Mesenchymal stem cell (in vitro differentiated cells and primary cell): ENCODE results near the gene DYNLT4.

Source experiments
- DNase-seq: peaks from one replicate; pipeline ENCODE4 v3.0.0-alpha.2; 2013
- H2AFZ ChIP-seq: one replicate; pipeline ENCODE4 v1.6.1; 2013; ENCODE audit warnings: low read depth, mild to moderate bottlenecking, control low read depth, inconsistent platforms, low read length, moderate library complexity
- H2AK5ac ChIP-seq: 2 replicates; pipeline ENCODE4 v1.6.1; 2013; ENCODE audit warnings: low read length, moderate library complexity, mild to moderate bottlenecking, inconsistent platforms; ENCODE audit not compliant: severe bottlenecking
- H2BK120ac ChIP-seq: one replicate; pipeline ENCODE4 v1.6.1; 2013; ENCODE audit warnings: low read depth, mild to moderate bottlenecking, inconsistent platforms, low read length, moderate library complexity
- H2BK12ac ChIP-seq, 2 experiments: one replicate each; pipeline ENCODE4 v1.6.1; 2013; ENCODE audit warnings: inconsistent platforms in 2 of 2, low read length in 2 of 2, mild to moderate bottlenecking in 2 of 2, moderate library complexity in 2 of 2, control low read depth in 1 of 2
- H2BK15ac ChIP-seq: one replicate; pipeline ENCODE4 v1.6.1; 2013; ENCODE audit warnings: mild to moderate bottlenecking, low read depth, inconsistent platforms; ENCODE audit not compliant: poor library complexity, severe bottlenecking
- H2BK5ac ChIP-seq: 2 replicates; pipeline ENCODE4 v1.6.1; 2013; ENCODE audit warnings: low read depth, mild to moderate bottlenecking, low read length, control low read depth, inconsistent platforms; ENCODE audit not compliant: poor library complexity, severe bottlenecking
- H3K14ac ChIP-seq, 2 experiments: one replicate each; pipeline ENCODE4 v1.6.1; 2013; ENCODE audit warnings: inconsistent platforms in 2 of 2, low read length in 2 of 2, control low read depth in 1 of 2, mild to moderate bottlenecking in 1 of 2, moderate library complexity in 1 of 2
- H3K18ac ChIP-seq, 2 experiments: one replicate each; pipeline ENCODE4 v1.6.1; 2013; ENCODE audit warnings: inconsistent platforms in 2 of 2, low read length in 2 of 2, control low read depth in 1 of 2, low read depth in 1 of 2, mild to moderate bottlenecking in 1 of 2
- H3K23ac ChIP-seq, 2 experiments: one replicate each; pipeline ENCODE4 v1.6.1; 2013; ENCODE audit warnings: inconsistent platforms in 2 of 2, low read length in 2 of 2, mild to moderate bottlenecking in 2 of 2, moderate library complexity in 2 of 2, control low read depth in 1 of 2
- H3K27ac ChIP-seq: 2 replicates; pipeline ENCODE4 v1.5.1; 2013; ENCODE audit warnings: mild to moderate bottlenecking, moderate library complexity, low read length, control low read depth, inconsistent platforms; ENCODE audit not compliant: poor library complexity, severe bottlenecking
- H3K27me3 ChIP-seq, 2 experiments: 2 replicates each; pipeline versions ENCODE4 v1.6.1 to v1.7.0; 2013; ENCODE audit warnings: low read length in 2 of 2, mild to moderate bottlenecking in 2 of 2, moderate library complexity in 2 of 2, control low read depth in 1 of 2, inconsistent platforms in 1 of 2; ENCODE audit not compliant: control insufficient read depth in 1 of 2, insufficient read depth in 1 of 2
- H3K36me3 ChIP-seq, 2 experiments: 2 replicates each; pipeline versions ENCODE4 v1.6.1 to v1.7.0; 2013; ENCODE audit warnings: low read length in 2 of 2, control low read depth in 1 of 2, inconsistent platforms in 1 of 2, low read depth in 1 of 2, mild to moderate bottlenecking in 1 of 2; ENCODE audit not compliant: insufficient read depth in 2 of 2, control insufficient read depth in 1 of 2
- H3K4ac ChIP-seq, 2 experiments: one replicate each; pipeline ENCODE4 v1.6.1; 2013; ENCODE audit warnings: inconsistent platforms in 2 of 2, low read length in 2 of 2, mild to moderate bottlenecking in 2 of 2, moderate library complexity in 2 of 2, control low read depth in 1 of 2, low read depth in 1 of 2
- H3K4me1 ChIP-seq: 2 replicates; pipeline ENCODE4 v1.6.1; 2013; ENCODE audit warnings: low read depth, low read length, control low read depth; ENCODE audit not compliant: control insufficient read depth, insufficient read depth
- H3K4me2 ChIP-seq: 2 replicates; pipeline ENCODE4 v1.6.1; 2013; ENCODE audit warnings: low read length, mild to moderate bottlenecking, inconsistent platforms; ENCODE audit not compliant: poor library complexity, severe bottlenecking
- H3K4me3 ChIP-seq, 2 experiments: 2 replicates each; pipeline versions ENCODE4 v1.5.1 to v1.7.0; 2013; ENCODE audit warnings: low read length in 2 of 2, mild to moderate bottlenecking in 2 of 2, control low read depth in 1 of 2, low read depth in 1 of 2; ENCODE audit not compliant: insufficient read depth in 1 of 2
- H3K79me1 ChIP-seq: replicated peaks from 2 replicates; pipeline ENCODE4 v1.6.1; 2013; ENCODE audit warnings: mild to moderate bottlenecking, control low read depth, low read length, inconsistent platforms; ENCODE audit not compliant: poor library complexity, severe bottlenecking
- H3K9ac ChIP-seq: 2 replicates; pipeline ENCODE4 v1.7.0; 2013; ENCODE audit warnings: mild to moderate bottlenecking, low read length, moderate library complexity
- H3K9me3 ChIP-seq: 2 replicates; pipeline ENCODE4 v1.7.0; 2013; ENCODE audit warnings: mild to moderate bottlenecking, low read length; ENCODE audit not compliant: control insufficient read depth
- H4K8ac ChIP-seq: one replicate; pipeline ENCODE4 v1.6.1; 2013; ENCODE audit warnings: inconsistent platforms, mild to moderate bottlenecking, low read length, moderate library complexity
- H4K91ac ChIP-seq: one replicate; pipeline ENCODE4 v1.6.1; 2013; ENCODE audit warnings: mild to moderate bottlenecking, low read length, inconsistent platforms
- WGBS: methylation state at CpG from one replicate; pipeline ENCODE4 v1.1.7; 2013; ENCODE audit warnings: mixed read lengths; 5-methylcytosine and 5-hydroxymethylcytosine counted together

Gene DYNLT4

DNA sequence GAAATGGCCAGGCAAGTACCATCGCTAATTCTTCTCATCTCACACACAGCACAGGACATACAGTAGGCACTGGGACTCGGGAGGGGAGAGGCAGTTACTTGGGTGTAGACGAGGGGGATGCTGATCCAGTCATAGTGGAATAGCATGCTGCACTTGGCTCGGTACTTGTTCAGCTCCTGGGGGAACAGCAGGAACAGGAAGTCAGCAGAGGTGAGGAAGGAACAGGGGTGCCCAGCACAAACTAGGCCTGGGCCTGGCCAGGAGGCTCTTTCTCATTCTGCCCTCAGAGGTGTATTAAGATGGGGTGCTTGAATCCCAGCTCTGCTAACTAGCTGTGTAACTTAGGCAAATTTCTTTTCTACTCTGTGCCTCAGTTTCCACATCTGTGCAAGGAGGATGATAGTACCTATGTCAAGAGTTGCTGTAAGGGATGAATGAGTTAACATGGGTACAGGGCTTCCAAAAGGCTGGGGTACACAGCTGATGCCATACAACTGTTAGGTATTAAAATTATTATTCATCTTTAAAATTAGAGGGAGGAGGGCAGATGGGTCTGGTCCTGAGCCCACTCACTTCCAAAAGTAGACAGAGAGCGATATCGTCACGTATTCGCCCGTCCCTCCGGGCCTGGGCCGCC lies 21.5 kb downstream of the DYNLT4 start:
- H3K79me1 ChIP-seq: no peaks in the 10 kb centered on the region
- H3K18ac ChIP-seq: peak overlapping the region in 1 of 2 experiments; percentile 0
- 33% methylated on average over 10 of the region's 11 CpGs for WGBS

GRCh38 chr1:44785029-44785380 lies 22.1 kb downstream of the DYNLT4 start:
- Histone ChIP-seq H3K4me2 (no peak overlapping the region), H2BK15ac (no peak overlapping the region), H3K9me3 (no peaks in the 10 kb centered on the region), H3K14ac (no peak overlapping the region), H3K79me1 (no peaks in the 10 kb centered on the region), H3K27me3 (peaks cover 0 to 6% of the 10 kb centered on the region in 2 experiments), H3K36me3 (peaks cover 11 to 17% of the 10 kb centered on the region in 2 experiments), H3K18ac (no peak overlapping the region), H4K8ac (no peak overlapping the region), H3K4me3 (no peak overlapping the region), H3K9ac (no peak overlapping the region), H3K23ac (no peak overlapping the region), H2BK120ac (no peak overlapping the region), H3K4ac (peak overlapping the region in 1 of 2 experiments; percentile 10), H3K27ac (no peak overlapping the region), H2BK12ac (no peak overlapping the region), H2AK5ac (peak overlapping the region; percentile 67), H2BK5ac (no peak overlapping the region), H2AFZ (no peak overlapping the region), H4K91ac (no peak overlapping the region), H3K4me1 (peaks cover 32% of the 10 kb centered on the region)
- no peak for DNase-seq
- 96% methylated on average over 6 of the region's 6 CpGs for whole genome bisulfite sequencing

More for the DNA sequence above, 21.5 kb downstream of the DYNLT4 start:
- Histone ChIP-seq H2AK5ac (peak overlapping the region; percentile 67), H3K4me3 (peak overlapping the region in 1 of 2 experiments; percentile 69), H3K4ac (no peak overlapping the region), H3K36me3 (peaks cover 7 to 11% of the 10 kb centered on the region in 2 experiments), H2BK15ac (peak overlapping the region; percentile 64), H3K27ac (no peak overlapping the region), H3K14ac (no peak overlapping the region), H2BK120ac (no peak overlapping the region), H3K9ac (peak overlapping the region; percentile 64), H3K4me1 (peaks cover 32% of the 10 kb centered on the region), H3K9me3 (no peaks in the 10 kb centered on the region), H2AFZ (peak overlapping the region; percentile 7), H2BK5ac (no peak overlapping the region), H2BK12ac (no peak overlapping the region), H4K8ac (no peak overlapping the region), H3K23ac (peak overlapping the region in 1 of 2 experiments; percentile 14), H3K4me2 (peak overlapping the region; percentile 81), H3K27me3 (peaks cover 0 to 6% of the 10 kb centered on the region in 2 experiments), H4K91ac (no peak overlapping the region)
- DNase-seq: no peak

GRCh38 chr1:44784094-44785028 lies 22.8 kb downstream of the DYNLT4 start:
- H3K4ac ChIP-seq: peak overlapping the region; percentile 4 to 15
- H3K18ac ChIP-seq: peak overlapping the region; percentile 72 to 81
- peaks cover 17 to 24% of the 10 kb centered on the region in 2 experiments for H3K36me3 ChIP-seq
- H3K79me1 ChIP-seq: no peaks in the 10 kb centered on the region
- peaks cover 32% of the 10 kb centered on the region for H3K4me1 ChIP-seq
- peak overlapping the region; percentile 51 to 62 for H3K4me3 ChIP-seq
- no peaks in the 10 kb centered on the region for H3K9me3 ChIP-seq
- no peak for DNase-seq
- H2BK12ac ChIP-seq: peak overlapping the region in 1 of 2 experiments; percentile 81
- peak overlapping the region in 1 of 2 experiments; percentile 89 for H3K14ac ChIP-seq
- peak overlapping the region; percentile 94 for H4K8ac ChIP-seq
- H3K27me3 ChIP-seq: peaks cover 0 to 6% of the 10 kb centered on the region in 2 experiments
- peak overlapping the region; percentile 9 for H2AK5ac ChIP-seq
- peak overlapping the region; percentile 78 for H2BK120ac ChIP-seq
- H4K91ac ChIP-seq: peak overlapping the region; percentile 4
- no peak overlapping the region for H3K27ac ChIP-seq
- peak overlapping the region; percentile 74 for H3K4me2 ChIP-seq
- 23% methylated on average over 42 of the region's 71 CpGs for WGBS
- H2AFZ ChIP-seq: peak overlapping the region; percentile 51
- H2BK5ac ChIP-seq: no peak overlapping the region
- peak overlapping the region in 1 of 2 experiments; percentile 37 for H3K23ac ChIP-seq
- no peak overlapping the region for H2BK15ac ChIP-seq
- H3K9ac ChIP-seq: peak overlapping the region; percentile 41

GRCh38 chr1:44783697-44784093 lies 23.5 kb downstream of the DYNLT4 start:
- Histone ChIP-seq H3K27ac (no peak overlapping the region), H3K4ac (no peak overlapping the region)

More at GRCh38 chr1:44783697-44784093, 23.5 kb downstream of the DYNLT4 start:
- H3K4me2 ChIP-seq: peak overlapping the region; percentile 74
- peak overlapping the region; percentile 45 for H2AK5ac ChIP-seq
- no peak overlapping the region for H3K14ac ChIP-seq
- WGBS: 71% methylated on average over 7 of the region's 8 CpGs
- peak overlapping the region; percentile 41 for H3K9ac ChIP-seq
- H2BK15ac ChIP-seq: no peak overlapping the region
- no peak overlapping the region for H2BK120ac ChIP-seq
- DNase-seq: no peak
- H3K23ac ChIP-seq: peak overlapping the region in 1 of 2 experiments; percentile 37
- peaks cover 32% of the 10 kb centered on the region for H3K4me1 ChIP-seq
- peaks cover 0 to 6% of the 10 kb centered on the region in 2 experiments for H3K27me3 ChIP-seq
- H2BK5ac ChIP-seq: no peak overlapping the region
- peak overlapping the region; percentile 4 for H4K91ac ChIP-seq
- H3K4me3 ChIP-seq: peak overlapping the region; percentile 49 to 51
- no peaks in the 10 kb centered on the region for H3K9me3 ChIP-seq
- peak overlapping the region; percentile 3 to 81 for H3K18ac ChIP-seq
- peak overlapping the region in 1 of 2 experiments; percentile 58 for H2BK12ac ChIP-seq
- peak overlapping the region; percentile 94 for H4K8ac ChIP-seq
- H2AFZ ChIP-seq: peak overlapping the region; percentile 51
- no peaks in the 10 kb centered on the region for H3K79me1 ChIP-seq
- peaks cover 23 to 30% of the 10 kb centered on the region in 2 experiments for H3K36me3 ChIP-seq
